ENCODE data around the gene OCRL. TPM values are rescaled to one million over a fixed set of nuclear protein-coding genes. Genes with fewer than 3 reads are reported as not detected.

The OCRL gene
- total RNA-seq, 1 donor from 2014 or later = 36.1 TPM

DNA sequence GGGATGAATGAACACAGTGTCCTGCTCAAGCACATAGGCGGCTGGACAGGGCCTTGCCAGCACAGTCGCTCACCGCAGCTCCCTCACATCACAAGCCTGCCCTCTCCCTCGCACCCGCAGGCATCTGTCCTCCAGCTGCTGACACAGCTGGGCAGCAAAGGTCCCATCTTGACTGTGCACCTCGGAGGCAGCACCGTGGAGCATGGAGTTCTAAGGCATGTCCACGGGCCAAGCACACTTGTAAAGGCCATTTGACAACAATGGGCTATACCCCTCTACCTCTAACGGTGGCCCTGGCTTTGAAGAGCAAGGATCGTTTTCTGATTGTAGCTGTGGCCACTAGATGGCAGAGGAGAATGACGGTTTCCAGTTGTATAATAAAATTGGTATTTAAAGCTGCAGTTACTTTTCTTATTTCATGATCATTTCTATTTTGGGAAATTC, 60.9 kb downstream of the OCRL start:
- Mint-ChIP-seq H3K9me3 (ENCODE audit: unreplicated experiment) (no peaks in the 10 kb centered on the region), H3K4me1 (ENCODE audit: low read depth, unreplicated experiment) (peaks cover 7% of the 10 kb centered on the region), H3K27ac (ENCODE audit: unreplicated experiment) (no peak overlapping the region), H3K4me3 (ENCODE audit: unreplicated experiment) (no peak overlapping the region), H3K27me3 (ENCODE audit: low read depth, unreplicated experiment) (no peaks in the 10 kb centered on the region), H3K36me3 (ENCODE audit: low read depth, unreplicated experiment) (no peaks in the 10 kb centered on the region)
- TF ChIP-seq EZH2 (IDR thresholded peaks at IDR 0.05; ENCODE audit: insufficient read depth, low read length) = no peak
- TF ChIP-seq, protein P1, sequence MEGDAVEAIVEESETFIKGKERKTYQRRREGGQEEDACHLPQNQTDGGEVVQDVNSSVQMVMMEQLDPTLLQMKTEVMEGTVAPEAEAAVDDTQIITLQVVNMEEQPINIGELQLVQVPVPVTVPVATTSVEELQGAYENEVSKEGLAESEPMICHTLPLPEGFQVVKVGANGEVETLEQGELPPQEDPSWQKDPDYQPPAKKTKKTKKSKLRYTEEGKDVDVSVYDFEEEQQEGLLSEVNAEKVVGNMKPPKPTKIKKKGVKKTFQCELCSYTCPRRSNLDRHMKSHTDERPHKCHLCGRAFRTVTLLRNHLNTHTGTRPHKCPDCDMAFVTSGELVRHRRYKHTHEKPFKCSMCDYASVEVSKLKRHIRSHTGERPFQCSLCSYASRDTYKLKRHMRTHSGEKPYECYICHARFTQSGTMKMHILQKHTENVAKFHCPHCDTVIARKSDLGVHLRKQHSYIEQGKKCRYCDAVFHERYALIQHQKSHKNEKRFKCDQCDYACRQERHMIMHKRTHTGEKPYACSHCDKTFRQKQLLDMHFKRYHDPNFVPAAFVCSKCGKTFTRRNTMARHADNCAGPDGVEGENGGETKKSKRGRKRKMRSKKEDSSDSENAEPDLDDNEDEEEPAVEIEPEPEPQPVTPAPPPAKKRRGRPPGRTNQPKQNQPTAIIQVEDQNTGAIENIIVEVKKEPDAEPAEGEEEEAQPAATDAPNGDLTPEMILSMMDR (IDR thresholded peaks at IDR 0.05; ENCODE audit: insufficient read depth, low read depth, low read length) = peak; percentile 54
- Histone ChIP-seq H3K4me3 (ENCODE audit: insufficient read depth, low read depth, low read length) (no peak overlapping the region), H3K4me1 (ENCODE audit: insufficient read depth, low read length) (peaks cover 11% of the 10 kb centered on the region), H3K79me2 (ENCODE audit: insufficient read depth, low read length) (no peaks in the 10 kb centered on the region), H2AFZ (ENCODE audit: low read depth, low read length) (no peak overlapping the region), H3K36me3 (ENCODE audit: insufficient read depth, low read length) (peaks cover 2% of the 10 kb centered on the region), H4K20me1 (ENCODE audit: insufficient read depth, low read length) (no peaks in the 10 kb centered on the region), H3K4me2 (ENCODE audit: low read length) (no peak overlapping the region), H3K27me3 (ENCODE audit: insufficient read depth, low read length) (no peaks in the 10 kb centered on the region), H3K9ac (ENCODE audit: low read length) (no peak overlapping the region), H3K9me3 (ENCODE audit: insufficient read depth, low read depth, low read length) (no peaks in the 10 kb centered on the region), H3K27ac (ENCODE audit: low read depth, low read length) (no peak overlapping the region)
- FAIRE-seq (no peak), DNase-seq (ENCODE audit: low read depth) (no peak)

DNA sequence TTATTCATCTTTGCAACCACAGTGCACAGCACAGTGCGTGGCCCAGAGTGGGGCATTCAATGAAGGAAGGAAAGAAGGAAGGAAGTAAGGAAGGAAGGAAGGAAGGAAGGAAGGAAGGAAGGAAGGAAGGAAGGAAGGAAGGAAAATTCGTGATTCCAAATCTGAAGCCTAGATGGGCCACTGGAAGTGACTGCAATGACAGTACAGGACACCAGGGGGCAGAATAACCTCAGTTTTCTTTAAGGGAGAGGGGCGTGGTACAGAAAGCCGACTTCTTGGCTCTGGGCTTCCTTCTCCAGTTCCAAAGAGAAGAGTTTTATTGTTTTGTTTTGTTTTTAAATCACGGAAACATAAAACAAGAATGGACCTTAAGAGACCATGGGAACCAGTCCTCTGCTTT, 66.9 kb downstream of the OCRL start:
- Histone ChIP-seq H3K27me3 (ENCODE audit: insufficient read depth, low read length) (no peaks in the 10 kb centered on the region), H3K4me3 (ENCODE audit: insufficient read depth, low read depth, low read length) (no peak overlapping the region), H3K36me3 (ENCODE audit: insufficient read depth, low read length) (no peaks in the 10 kb centered on the region), H4K20me1 (ENCODE audit: insufficient read depth, low read length) (no peaks in the 10 kb centered on the region), H3K79me2 (ENCODE audit: insufficient read depth, low read length) (no peaks in the 10 kb centered on the region), H3K4me2 (ENCODE audit: low read length) (no peak overlapping the region), H3K4me1 (ENCODE audit: insufficient read depth, low read length) (peaks cover 11% of the 10 kb centered on the region), H3K27ac (ENCODE audit: low read depth, low read length) (no peak overlapping the region), H3K9me3 (ENCODE audit: insufficient read depth, low read depth, low read length) (no peaks in the 10 kb centered on the region), H3K9ac (ENCODE audit: low read length) (no peak overlapping the region), H2AFZ (ENCODE audit: low read depth, low read length) (no peak overlapping the region)
- DNase-seq (ENCODE audit: low read depth) (no peak), FAIRE-seq (peak; percentile 99)
- peaks cover 3% of the 10 kb centered on the region for H3K4me1 Mint-ChIP-seq (ENCODE audit: low read depth, unreplicated experiment)
- no peaks in the 10 kb centered on the region for H3K9me3 Mint-ChIP-seq (ENCODE audit: unreplicated experiment)
- TF ChIP-seq, protein P1 (IDR thresholded peaks at IDR 0.05; ENCODE audit: insufficient read depth, low read depth, low read length) = peak; percentile 64
- TF ChIP-seq EZH2 (IDR thresholded peaks at IDR 0.05; ENCODE audit: insufficient read depth, low read length) = no peak
- H3K27ac Mint-ChIP-seq (ENCODE audit: unreplicated experiment) = no peak overlapping the region
- H3K36me3 Mint-ChIP-seq (ENCODE audit: low read depth, unreplicated experiment) = no peaks in the 10 kb centered on the region
- H3K27me3 Mint-ChIP-seq (ENCODE audit: low read depth, unreplicated experiment) = peaks cover 8% of the 10 kb centered on the region
- H3K4me3 Mint-ChIP-seq (ENCODE audit: unreplicated experiment) = no peak overlapping the region

DNA sequence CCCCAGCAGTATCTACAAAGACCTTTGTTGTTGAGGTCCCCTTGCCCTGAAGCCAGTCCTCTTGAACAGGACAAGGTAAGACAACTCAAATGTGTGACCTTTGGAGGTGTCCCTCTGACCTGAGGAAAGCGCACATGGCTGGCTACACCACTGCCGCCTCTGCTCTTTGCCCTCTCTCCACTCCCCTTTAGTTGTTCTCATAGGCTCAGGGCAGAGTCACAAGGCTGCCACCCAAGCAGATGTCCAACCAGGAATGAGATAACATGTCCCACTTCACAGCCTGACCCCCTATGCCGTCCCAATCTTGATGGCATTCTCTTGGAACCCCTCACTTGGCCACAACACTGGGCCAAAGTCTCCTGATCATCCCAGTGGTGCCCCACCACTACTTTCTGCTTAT, 68.4 kb downstream of the OCRL start:
- TF ChIP-seq, protein P1 (IDR thresholded peaks at IDR 0.05; ENCODE audit: insufficient read depth, low read depth, low read length) = no peak
- no peak for TF ChIP-seq EZH2 (IDR thresholded peaks at IDR 0.05; ENCODE audit: insufficient read depth, low read length)
- FAIRE-seq (no peak), DNase-seq (ENCODE audit: low read depth) (no peak)
- peaks cover 11% of the 10 kb centered on the region for H3K4me1 ChIP-seq (ENCODE audit: insufficient read depth, low read length)
- Mint-ChIP-seq H3K4me1 (ENCODE audit: low read depth, unreplicated experiment) (peaks cover 3% of the 10 kb centered on the region), H3K27me3 (ENCODE audit: low read depth, unreplicated experiment) (peaks cover 8% of the 10 kb centered on the region), H3K36me3 (ENCODE audit: low read depth, unreplicated experiment) (no peaks in the 10 kb centered on the region), H3K4me3 (ENCODE audit: unreplicated experiment) (no peak overlapping the region), H3K27ac (ENCODE audit: unreplicated experiment) (no peak overlapping the region), H3K9me3 (ENCODE audit: unreplicated experiment) (no peaks in the 10 kb centered on the region)
- H3K4me2 ChIP-seq (ENCODE audit: low read length) = no peak overlapping the region
- H3K79me2 ChIP-seq (ENCODE audit: insufficient read depth, low read length) = no peaks in the 10 kb centered on the region
- no peak overlapping the region for H3K9ac ChIP-seq (ENCODE audit: low read length)
- no peaks in the 10 kb centered on the region for H3K36me3 ChIP-seq (ENCODE audit: insufficient read depth, low read length)
- no peaks in the 10 kb centered on the region for H4K20me1 ChIP-seq (ENCODE audit: insufficient read depth, low read length)
- H3K27me3 ChIP-seq (ENCODE audit: insufficient read depth, low read length) = no peaks in the 10 kb centered on the region
- H3K27ac ChIP-seq (ENCODE audit: low read depth, low read length) = no peak overlapping the region
- H3K9me3 ChIP-seq (ENCODE audit: insufficient read depth, low read depth, low read length) = no peaks in the 10 kb centered on the region
- no peak overlapping the region for H3K4me3 ChIP-seq (ENCODE audit: insufficient read depth, low read depth, low read length)
- no peak overlapping the region for H2AFZ ChIP-seq (ENCODE audit: low read depth, low read length)
